Measurements from ENCODE around the gene CUL5.

The CUL5 gene

GRCh38 chr11:107988397-107989158 lies 20.1 kb upstream of the CUL5 start:
- no peak overlapping the region for H3K27ac ChIP-seq
- TF ChIP-seq CTCF (conservative IDR thresholded peaks at IDR 0.05) (no peak), ZFX (IDR thresholded peaks at IDR 0.05) (no peak)

GRCh38 chr11:107991868-107992414 lies 16.8 kb upstream of the CUL5 start:
- no peak for TF ChIP-seq CTCF (conservative IDR thresholded peaks at IDR 0.05)
- TF ChIP-seq ZFX (IDR thresholded peaks at IDR 0.05) = no peak
- no peak overlapping the region for H3K27ac ChIP-seq

GRCh38 chr11:107996006-107996776 lies 12.5 kb upstream of the CUL5 start:
- no peak for TF ChIP-seq ZFX (IDR thresholded peaks at IDR 0.05)
- no peak for TF ChIP-seq CTCF (conservative IDR thresholded peaks at IDR 0.05)
- no peak overlapping the region for H3K27ac ChIP-seq

- no peak for TF ChIP-seq ZFX (IDR thresholded peaks at IDR 0.05)
- no peak for TF ChIP-seq CTCF (conservative IDR thresholded peaks at IDR 0.05)
- H3K27ac ChIP-seq = no peak overlapping the region
These were observed 9.9 kb upstream of the CUL5 start for GRCh38 chr11:107998761-107999160.

- TF ChIP-seq CTCF (conservative IDR thresholded peaks at IDR 0.05) (peak; percentile 63), ZFX (IDR thresholded peaks at IDR 0.05) (no peak)
- H3K27ac ChIP-seq = no peak overlapping the region
These were observed 8.8 kb upstream of the CUL5 start for GRCh38 chr11:107999759-108000455.

GRCh38 chr11:108002476-108002875 lies 6.2 kb upstream of the CUL5 start:
- H3K27ac ChIP-seq = no peak overlapping the region
- no peak for TF ChIP-seq CTCF (conservative IDR thresholded peaks at IDR 0.05)
- TF ChIP-seq ZFX (IDR thresholded peaks at IDR 0.05) = no peak
